Heart right ventricle (tissue), 16 donors: ENCODE results near the gene DLG5. TPM values are rescaled to one million over a fixed set of nuclear protein-coding genes. Genes with fewer than 3 reads are reported as not detected.
A peak's percentile ranks its signal among the peaks of the same experiment; 100 is the strongest.

ENCODE experiments used
- ATAC-seq, 8 donors: fragments of 200-7000 bp; cut with Tn5 transposase; one replicate each; pipeline ENCODE4 v1.9.1; 2020; ENCODE audit warnings: mild to moderate bottlenecking in 8 of 8, moderate library complexity in 8 of 8, moderate number of reproducible peaks in 1 of 8
- DNase-seq, 2 donors: peaks; one replicate each; pipeline ENCODE4 v3.0.0-alpha.2; 2020
- H3K27ac ChIP-seq, 10 donors: fragments of 200-600 bp; sonication (generic) in 2 of 10; one replicate each; pipeline versions ENCODE4 v1.5.0 to v1.8.0; 2020 to 2022; ENCODE audit warnings: mild to moderate bottlenecking in 3 of 10
- H3K27me3 ChIP-seq, 7 donors: fragments of 200-600 bp; one replicate each; pipeline ENCODE4 v1.8.0; 2021 to 2022; ENCODE audit warnings: mild to moderate bottlenecking in 2 of 7
- H3K36me3 ChIP-seq, 9 donors: fragments of 200-600 bp; sonication (generic) in 1 of 9; one replicate each; pipeline versions ENCODE4 v1.5.0 to v1.8.0; 2020 to 2022; ENCODE audit warnings: mild to moderate bottlenecking in 2 of 9
- H3K4me1 ChIP-seq, 9 donors: fragments of 200-600 bp; sonication (generic) in 1 of 9; one replicate each; pipeline versions ENCODE4 v1.5.0 to v1.8.0; 2020 to 2022; ENCODE audit warnings: mild to moderate bottlenecking in 4 of 9
- H3K4me3 ChIP-seq, 10 donors: fragments of 200-600 bp; sonication (generic) in 2 of 10; one replicate each; pipeline versions ENCODE4 v1.5.0 to v1.8.0; 2020 to 2022; ENCODE audit warnings: mild to moderate bottlenecking in 7 of 10, moderate library complexity in 2 of 10
- H3K9me3 ChIP-seq, 11 donors: fragments of 200-600 bp in 10 of 11; sonication (generic) in 2 of 11; one replicate each; pipeline versions ENCODE4 v1.5.0 to v1.8.0; 2013 to 2022; ENCODE audit warnings: mild to moderate bottlenecking in 2 of 11, control low read depth in 1 of 11, moderate library complexity in 1 of 11
- CTCF ChIP-seq, 9 donors: fragments of 200-600 bp; sonication (generic) in 2 of 9; IDR thresholded peaks; one replicate each; pipeline versions ENCODE4 v1.5.0 to v1.8.0; 2021 to 2022; ENCODE audit warnings: antibody characterized with exemption in 9 of 9, mild to moderate bottlenecking in 5 of 9, moderate library complexity in 1 of 9
- WGBS, 2 donors: extraction: QIAGEN DNeasy Blood & Tissue Kit; methylation state at CpG; one replicate each; pipeline ENCODE4 v1.1.7; 2013; ENCODE audit warnings: inconsistent platforms in 1 of 2; 5-methylcytosine and 5-hydroxymethylcytosine counted together
- intact Hi-C, 10 donors: fragments of 100-400 bp; cut with DNase I; formaldehyde crosslinking; loops; one replicate each; pipeline versions ENCODE4 v1.11.1 to v1.14.2; 2022
- polyA plus RNA-seq, 2 donors: library from polyadenylated mRNA; stranded (reverse); fragments of 200-250 nt; gene quantifications; one replicate each; pipeline ENCODE4 v1.2.3, GENCODE V29; 2013
- total RNA-seq, 10 donors: library from RNA; stranded (reverse); fragmentation: NEBNext Ultra II Directional in 3 of 10; extraction: Animal tissue kit (Norgen Biotek cat#: 25700) in 3 of 10; gene quantifications; one replicate each; pipeline versions ENCODE4 v1.2.1 to v1.2.4, GENCODE V29; 2021 to 2023
- donor health status: Arrhythmogenic right ventricular cardiomyopathy.
- donor health status: ischemic (EF 13 %, LVEDD 7.1; RV severe dilation, severe dysfunction).
- donor health status: healthy with polysubstance abuse.
- donor health status: DM: no; HTN: yes; CAD: no.
- donor health status: DM: no; HTN: no; CAD: no.
- donor health status: ischemic (EF 25% LVEDD 6.9; RV normal size, moderate dysfunction).
- donor health status: ischemic (EF 25% LVEDD 5.7; RV mildly dilated, moderate dysfunction).
- donor health status: healthy.
- donor health status: DM: yes; HTN: yes; CAD: no.
- donor health status: Ischemic cardiomyopathy.
- donor health status: ischemic (EF 35%, LVEDD 5.7; RV mildly dilated, moderate dysfunction).
- donor health status: nonischemic (EF 11% LVEDD 7.7; RV severe dilation, severe dysfunction).
- donor health status: DM: yes; HTN: yes; CAD: no.
- donor health status: PGD.
- donor health status: ischemic (EF 29% LVEDD 5.4; RV normal size, mild dysfunction).
- donor health status: nonischemic (EF 23%, LVEDD 6.1; RV moderate dilation, normal function).

Gene DLG5
- total and polyA plus RNA-seq, 12 donors = 5.0 to 14.1 (median 10.8) TPM

- no peak overlapping the region for H3K4me3 ChIP-seq
- peaks cover 5 to 49% (median 20%) of the 10 kb centered on the region in 9 donors for H3K4me1 ChIP-seq
- ATAC-seq (peak in 2 of 8 donors; percentile 13 to 28), DNase-seq (no peak)
- no peaks in the 10 kb centered on the region for H3K9me3 ChIP-seq
- H3K36me3 ChIP-seq = no peaks in the 10 kb centered on the region
- no peak overlapping the region for H3K27ac ChIP-seq
- H3K27me3 ChIP-seq = no peaks in the 10 kb centered on the region
- TF ChIP-seq CTCF (IDR thresholded peaks at IDR 0.05) = no peak
- WGBS, 2 donors = 60 to 67% methylated on average over 8 of the region's 8 CpGs
- intact Hi-C loops = no loop called here
Observed at GRCh38 chr10:77892021-77892739, 34.4 kb downstream of the DLG5 start.

GRCh38 chr10:77890097-77890496 is 36.5 kb downstream of the DLG5 start:
- no peaks in the 10 kb centered on the region for H3K36me3 ChIP-seq
- ATAC-seq (no peak), DNase-seq (no peak)
- H3K27ac ChIP-seq = no peak overlapping the region
- no peak overlapping the region for H3K4me3 ChIP-seq
- 82 to 91% methylated on average over 7 of the region's 7 CpGs for WGBS, 2 donors
- H3K9me3 ChIP-seq = no peaks in the 10 kb centered on the region
- H3K27me3 ChIP-seq = no peaks in the 10 kb centered on the region
- TF ChIP-seq CTCF (IDR thresholded peaks at IDR 0.05) = no peak
- intact Hi-C loops = no loop called here
- peaks cover 7 to 52% (median 25%) of the 10 kb centered on the region in 9 donors for H3K4me1 ChIP-seq

- H3K4me3 ChIP-seq = no peak overlapping the region
- H3K9me3 ChIP-seq = no peaks in the 10 kb centered on the region
- ATAC-seq (peak in 5 of 8 donors; percentile 36 to 71 (median 59)), DNase-seq (no peak)
- 57 to 69% methylated on average over 8 of the region's 8 CpGs for WGBS, 2 donors
- H3K27ac ChIP-seq = peak overlapping the region in 1 of 10 donors; percentile 7
- intact Hi-C loops = no loop called here
- TF ChIP-seq CTCF (IDR thresholded peaks at IDR 0.05) = no peak
- H3K4me1 ChIP-seq = peaks cover 7 to 48% (median 25%) of the 10 kb centered on the region in 9 donors
- no peaks in the 10 kb centered on the region for H3K27me3 ChIP-seq
- no peaks in the 10 kb centered on the region for H3K36me3 ChIP-seq
Observed at GRCh38 chr10:77889277-77889903, 37.2 kb downstream of the DLG5 start.

- ATAC-seq = peak in 1 of 8 donors; percentile 17
- peaks cover 7 to 48% (median 25%) of the 10 kb centered on the region in 9 donors for H3K4me1 ChIP-seq
- H3K4me3 ChIP-seq = peak overlapping the region in 3 of 10 donors; percentile 0 to 28 (median 6)
Observed at GRCh38 chr10:77888356-77888703, 38.2 kb downstream of the DLG5 start.

More at GRCh38 chr10:77888356-77888703, 38.2 kb downstream of the DLG5 start:
- Histone ChIP-seq H3K9me3 (no peaks in the 10 kb centered on the region), H3K27ac (peak overlapping the region in 1 of 10 donors; percentile 45), H3K27me3 (no peaks in the 10 kb centered on the region), H3K36me3 (no peaks in the 10 kb centered on the region)
- intact Hi-C loops = no loop called here
- TF ChIP-seq CTCF (IDR thresholded peaks at IDR 0.05) = no peak
- no peak for DNase-seq
- 51 to 62% methylated on average over 7 of the region's 7 CpGs for WGBS, 2 donors
